ENCODE measurements around the gene NPLOC4.
"Not testable (repeated sequence)": the region's sequence is repeated elsewhere in the genome, so short reads cannot be mapped to it uniquely, and the experiment has no call there.

NPLOC4 gene

GRCh38 chr17:81535480-81536298 is 101.2 kb downstream of the NPLOC4 start:
- DNase-seq (ENCODE audit: low read depth in 1 of 2, low spot score in 1 of 2): no peak

- DNase-seq (ENCODE audit: low read depth in 1 of 2, low spot score in 1 of 2): no peak
Measured at GRCh38 chr17:81535007-81535328, 101.9 kb downstream of the NPLOC4 start.

- no peak for DNase-seq (ENCODE audit: low read depth in 1 of 2, low spot score in 1 of 2)
Measured at GRCh38 chr17:81534157-81535006, 102.5 kb downstream of the NPLOC4 start.

DNA sequence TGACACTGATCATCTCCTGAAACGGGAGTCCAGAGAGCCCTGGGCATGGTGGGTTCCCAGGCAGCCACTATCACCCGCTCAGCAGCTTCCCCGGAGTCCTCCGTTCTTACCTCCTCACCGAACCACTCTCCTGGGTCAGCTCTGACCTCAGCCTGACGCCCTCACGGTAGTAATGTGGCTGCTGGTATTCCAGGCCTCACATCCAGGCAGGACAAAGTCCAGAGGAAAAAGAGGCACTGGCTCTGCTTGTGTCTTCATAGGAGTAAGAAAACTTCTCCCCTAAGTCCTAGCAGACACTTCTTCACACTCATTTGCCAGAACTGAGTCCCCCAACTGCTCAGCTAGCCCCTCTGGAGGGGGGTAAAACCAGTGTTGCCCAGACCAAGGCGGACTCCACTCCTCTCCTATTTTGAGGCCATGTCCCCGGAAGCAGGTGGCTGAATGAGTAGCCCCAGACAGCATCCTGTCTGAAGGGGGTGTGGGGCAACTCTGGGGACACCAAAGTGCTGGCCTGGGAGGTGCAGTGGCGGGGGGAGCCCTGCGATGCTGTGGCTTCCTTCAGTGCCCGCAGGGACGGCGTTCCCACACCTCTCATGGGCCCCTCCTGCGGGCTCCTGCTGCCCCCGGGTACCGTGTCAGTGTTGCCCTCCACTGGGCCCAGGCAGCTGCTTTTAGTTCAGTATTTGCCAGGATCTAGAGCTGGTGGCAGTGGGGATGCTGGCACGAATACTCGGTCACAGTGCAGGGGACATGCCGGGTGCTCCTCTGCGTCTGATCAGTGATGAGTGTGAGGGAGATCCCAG is 103.4 kb downstream of the NPLOC4 start:
- no peak for DNase-seq (ENCODE audit: low read depth in 1 of 2, low spot score in 1 of 2)

GRCh38 chr17:81532490-81533287 is 104.2 kb downstream of the NPLOC4 start:
- DNase-seq (ENCODE audit: low read depth in 1 of 2, low spot score in 1 of 2): no peak

GRCh38 chr17:81531998-81532404 is 104.9 kb downstream of the NPLOC4 start:
- not testable (repeated sequence) for DNase-seq (ENCODE audit: low read depth in 1 of 2, low spot score in 1 of 2)

DNA sequence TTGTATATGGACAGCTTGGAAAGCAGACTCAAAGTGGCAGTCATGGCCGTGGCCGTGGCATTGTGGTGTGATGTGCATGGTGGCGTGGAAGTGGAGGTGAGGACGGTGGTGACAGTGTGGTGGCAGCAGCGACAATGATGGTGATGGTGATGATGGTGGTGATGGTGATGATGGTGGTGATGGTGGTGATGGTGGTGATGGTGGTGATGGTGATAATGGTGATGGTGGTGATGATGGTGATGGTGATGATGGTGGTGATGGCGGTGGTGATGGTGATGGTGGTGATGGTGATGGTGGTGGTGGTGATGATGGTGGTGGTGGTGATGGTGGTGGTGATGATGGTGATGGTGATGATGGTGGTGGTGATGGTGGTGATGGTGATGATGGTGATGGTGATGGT is 105.9 kb downstream of the NPLOC4 start:
- DNase-seq (ENCODE audit: low read depth in 1 of 2, low spot score in 1 of 2): not testable (repeated sequence)

DNA sequence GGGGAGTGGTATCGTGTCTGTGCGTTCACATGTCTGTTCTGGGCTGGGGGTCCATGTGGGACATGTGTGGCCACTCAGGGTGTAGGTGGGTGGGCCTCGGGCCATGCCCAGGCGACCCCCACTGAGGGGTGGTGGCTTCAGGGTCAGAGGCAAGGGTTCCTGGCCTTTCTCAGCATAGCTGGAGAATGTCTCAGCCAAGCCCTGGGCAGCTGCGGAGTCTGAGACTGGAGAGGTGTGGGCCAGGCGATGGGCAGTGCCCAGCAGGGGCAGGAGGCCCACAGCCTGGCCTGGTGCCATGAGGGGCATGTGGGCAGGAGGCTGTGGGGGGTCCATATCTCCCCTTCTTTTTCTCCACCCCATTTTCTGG is 107.5 kb downstream of the NPLOC4 start:
- no peak for DNase-seq (ENCODE audit: low read depth in 1 of 2, low spot score in 1 of 2)

DNA sequence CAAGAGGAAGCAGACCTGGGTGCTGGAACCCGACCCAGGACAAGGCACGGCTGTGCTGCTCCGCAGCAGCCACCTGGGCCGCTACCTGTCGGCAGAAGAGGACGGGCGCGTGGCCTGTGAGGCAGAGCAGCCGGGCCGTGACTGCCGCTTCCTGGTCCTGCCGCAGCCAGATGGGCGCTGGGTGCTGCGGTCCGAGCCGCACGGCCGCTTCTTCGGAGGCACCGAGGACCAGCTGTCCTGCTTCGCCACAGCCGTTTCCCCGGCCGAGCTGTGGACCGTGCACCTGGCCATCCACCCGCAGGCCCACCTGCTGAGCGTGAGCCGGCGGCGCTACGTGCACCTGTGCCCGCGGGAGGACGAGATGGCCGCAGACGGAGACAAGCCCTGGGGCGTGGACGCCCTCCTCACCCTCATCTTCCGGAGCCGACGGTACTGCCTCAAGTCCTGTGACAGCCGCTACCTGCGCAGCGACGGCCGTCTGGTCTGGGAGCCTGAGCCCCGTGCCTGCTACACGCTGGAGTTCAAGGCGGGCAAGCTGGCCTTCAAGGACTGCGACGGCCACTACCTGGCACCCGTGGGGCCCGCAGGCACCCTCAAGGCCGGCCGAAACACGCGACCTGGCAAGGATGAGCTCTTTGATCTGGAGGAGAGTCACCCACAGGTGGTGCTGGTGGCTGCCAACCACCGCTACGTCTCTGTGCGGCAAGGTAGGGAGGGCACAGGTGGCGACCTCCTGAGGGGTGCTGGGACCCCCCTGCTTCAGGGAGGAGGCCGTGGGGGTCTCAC is 108.1 kb downstream of the NPLOC4 start:
- no peak for DNase-seq (ENCODE audit: low read depth in 1 of 2, low spot score in 1 of 2)

DNA sequence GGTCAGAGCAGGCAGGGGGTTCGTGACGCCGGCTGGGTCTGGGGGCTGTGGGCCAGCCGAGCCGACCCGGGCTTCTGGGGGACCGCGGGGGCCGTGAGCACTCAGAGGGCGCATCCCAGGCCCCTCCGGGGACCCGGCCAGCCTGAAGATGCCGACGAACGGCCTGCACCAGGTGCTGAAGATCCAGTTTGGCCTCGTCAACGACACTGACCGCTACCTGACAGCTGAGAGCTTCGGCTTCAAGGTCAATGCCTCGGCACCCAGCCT is 108.6 kb downstream of the NPLOC4 start:
- no peak for DNase-seq (ENCODE audit: low read depth in 1 of 2, low spot score in 1 of 2)

GRCh38 chr17:81527591-81528383 is 109.1 kb downstream of the NPLOC4 start, which contains the start of gene FSCN2:
Gene FSCN2, plus strand, starts transcription at chr17:81528377. Its CDS starts 155 bp downstream, at chr17:81528532.
- no peak for DNase-seq (ENCODE audit: low read depth in 1 of 2, low spot score in 1 of 2)

DNA sequence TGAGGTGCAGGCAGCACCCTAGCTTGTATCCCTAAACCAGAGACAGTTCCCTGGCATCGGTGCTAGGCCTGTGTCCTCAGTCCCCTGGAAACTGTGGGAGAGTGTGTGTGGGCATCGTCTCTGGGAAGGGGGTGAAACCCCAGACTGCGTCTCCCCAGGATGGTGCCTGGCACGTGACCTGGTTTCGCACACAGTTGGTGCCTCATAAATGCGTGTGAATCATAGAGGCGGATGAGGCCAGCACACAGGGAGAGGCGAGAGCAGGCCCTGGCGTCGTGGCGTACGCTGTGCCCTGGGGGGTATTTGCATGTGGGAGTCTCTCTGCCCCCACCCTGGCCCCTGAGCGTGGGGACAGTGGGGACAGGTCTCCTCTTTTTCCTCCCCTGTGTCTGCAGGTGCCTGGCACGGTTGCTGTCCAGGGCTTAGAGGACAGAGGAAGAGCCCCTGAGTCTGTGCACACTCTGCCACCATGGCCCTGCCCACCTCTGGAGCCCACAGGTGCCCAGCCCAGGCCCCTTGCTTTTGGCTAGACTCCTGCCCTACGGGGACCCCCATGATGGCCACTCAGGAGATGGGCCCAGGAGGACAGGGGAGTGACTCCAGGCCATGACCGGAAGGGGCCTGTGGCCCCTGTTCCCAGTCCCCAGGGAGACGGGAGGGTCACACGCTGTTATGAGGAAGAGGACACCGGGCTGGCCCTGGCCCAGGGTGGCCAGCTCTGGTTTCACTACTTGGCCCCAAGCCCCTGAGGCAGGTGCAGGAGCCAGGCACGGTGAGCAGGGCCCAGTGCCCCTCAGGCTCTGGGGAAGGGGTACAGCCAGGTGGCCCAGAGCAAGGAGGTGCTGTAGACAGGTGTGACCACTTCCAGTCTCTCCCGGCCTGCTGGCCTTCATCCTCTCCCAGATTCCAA is 110.0 kb downstream of the NPLOC4 start:
- no peak for DNase-seq (ENCODE audit: low read depth in 1 of 2, low spot score in 1 of 2)

DNA sequence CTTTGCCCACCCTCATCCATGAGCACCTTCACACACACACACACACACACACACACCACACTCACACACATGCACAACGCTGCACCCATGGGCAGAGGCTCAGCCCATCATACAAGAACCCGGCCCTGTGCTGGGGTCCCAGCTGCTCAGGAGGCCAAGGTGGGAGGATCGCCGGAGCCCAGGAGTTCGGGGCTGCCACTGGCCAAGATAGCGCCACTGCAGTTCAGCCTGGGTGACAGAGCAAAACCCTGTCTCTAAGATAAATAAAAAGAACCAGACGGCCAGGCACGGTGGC is 112.1 kb downstream of the NPLOC4 start:
- no peak for DNase-seq (ENCODE audit: low read depth in 1 of 2, low spot score in 1 of 2)

DNA sequence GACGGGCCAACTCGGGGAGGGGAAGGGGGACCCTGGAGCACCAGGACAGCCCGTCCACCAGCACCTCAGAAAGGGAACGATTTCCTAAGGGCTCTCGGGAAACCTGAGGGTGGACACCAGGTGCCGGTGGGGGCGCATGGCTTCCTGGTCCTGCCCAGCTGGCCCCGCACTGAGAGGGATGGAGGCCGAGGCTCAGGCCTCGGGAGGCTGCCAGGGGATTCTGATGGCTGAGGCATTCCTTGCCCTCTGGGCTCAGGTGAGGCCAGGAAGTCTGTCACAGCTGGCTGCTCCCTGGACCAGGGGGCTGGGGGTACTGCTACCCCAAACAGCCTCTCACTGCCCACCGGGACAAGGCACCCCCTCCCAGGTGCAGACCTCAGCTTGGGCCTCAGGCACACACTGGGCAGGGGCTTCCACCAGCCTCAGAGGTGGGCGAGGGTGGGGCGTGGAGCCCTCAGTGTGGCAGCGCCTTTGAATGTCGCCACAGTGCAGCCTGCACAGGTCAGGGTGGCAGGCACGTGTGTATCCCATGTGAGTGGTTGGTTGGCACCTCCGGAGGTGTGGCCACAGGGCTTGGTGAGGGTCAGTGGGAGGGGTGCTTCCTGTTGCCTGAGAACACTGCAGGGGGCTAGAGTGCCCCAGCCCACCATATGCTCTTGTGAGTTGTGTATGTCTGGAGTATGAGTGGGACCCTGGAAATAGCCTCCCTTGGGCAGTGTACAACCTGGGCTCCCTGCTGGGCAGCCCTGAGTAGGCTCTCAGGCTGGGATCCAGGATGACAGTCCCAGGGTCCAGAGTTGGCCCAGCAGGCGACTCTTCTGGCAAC is 112.7 kb downstream of the NPLOC4 start:
- DNase-seq (ENCODE audit: low read depth in 1 of 2, low spot score in 1 of 2): no peak

DNA sequence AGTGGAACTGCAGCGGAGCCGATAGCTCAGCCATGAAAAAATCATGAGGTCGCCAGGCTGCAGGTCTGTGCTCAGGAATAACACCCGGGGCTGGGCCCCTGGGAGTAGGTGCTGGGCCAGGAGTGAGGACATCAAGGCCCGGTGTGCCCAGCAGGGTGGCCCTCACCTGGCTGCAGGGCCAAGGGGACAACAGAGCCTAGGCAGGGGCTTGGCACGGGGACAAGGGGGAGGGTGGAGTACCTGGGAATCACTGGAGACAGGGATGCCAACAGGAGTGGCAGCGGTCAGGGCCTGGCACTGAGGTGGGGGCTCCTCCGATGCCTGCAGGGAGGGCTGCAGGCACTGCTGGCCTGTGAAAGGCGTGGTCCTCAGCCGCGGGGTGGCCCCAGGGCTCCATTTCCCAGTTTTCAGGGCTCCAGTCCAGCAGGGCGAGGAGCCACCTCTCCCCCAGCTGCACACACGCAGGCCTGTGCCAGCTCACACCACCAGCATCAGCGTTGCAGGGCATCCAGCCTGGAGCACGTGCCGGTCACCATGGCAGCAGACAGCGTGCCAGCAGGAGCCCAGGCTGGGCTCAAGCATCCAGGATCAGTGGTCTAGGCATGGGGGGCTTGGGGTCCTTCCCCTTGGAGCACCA is 113.4 kb downstream of the NPLOC4 start:
- no peak for DNase-seq (ENCODE audit: low read depth in 1 of 2, low spot score in 1 of 2)

- no peak for DNase-seq (ENCODE audit: low read depth in 1 of 2, low spot score in 1 of 2)
Measured at GRCh38 chr17:81522491-81523401, 114.2 kb downstream of the NPLOC4 start.
